ENCODE results near the gene FYB1. TPM values are rescaled to one million over a fixed set of nuclear protein-coding genes. Genes with fewer than 3 reads are reported as not detected.

FYB1 gene
- total and polyA plus RNA-seq, 7 experiments from 2014 or later: 310 to 701 (median 491) TPM

GRCh38 chr5:39205550-39205949 is 13.8 kb downstream of the FYB1 start:
- Histone ChIP-seq H3K36me3 (ENCODE audit: control insufficient read depth in 2 of 3, insufficient read depth in 3 of 3, low read length in 3 of 3) (peaks cover 0 to 3% (median 0%) of the 10 kb centered on the region in 3 experiments), H3K9me3 (ENCODE audit: control insufficient read depth in 2 of 3, low read length in 3 of 3) (no peaks in the 10 kb centered on the region), H3K27me3 (ENCODE audit: control insufficient read depth in 2 of 2, insufficient read depth in 2 of 2, low read length in 2 of 2) (no peaks in the 10 kb centered on the region), H3K4me3 (ENCODE audit: low read length) (peak overlapping the region; percentile 82), H3K4me1 (ENCODE audit: control insufficient read depth in 2 of 2, insufficient read depth in 2 of 2, low read length in 2 of 2) (peaks cover 63 to 75% of the 10 kb centered on the region in 2 donors), H3K27ac (ENCODE audit: low read depth, low read length) (peak overlapping the region; percentile 93)
- Mint-ChIP-seq H3K27me3 (peaks cover 0 to 2% (median 0%) of the 10 kb centered on the region in 5 donors), H3K9me3 (no peaks in the 10 kb centered on the region), H3K4me1 (peaks cover 45 to 73% (median 71%) of the 10 kb centered on the region in 7 donors), H3K27ac (peak overlapping the region; percentile 86 to 99 (median 98)), H3K4me3 (peak overlapping the region; percentile 42 to 100 (median 96)), H3K36me3 (peaks cover 2 to 16% (median 13%) of the 10 kb centered on the region in 5 donors)
- POLR2A ChIA-PET: interaction anchor here (0.7 to 22.3 kb wide), 6 partner anchors 7 to 70 kb away, joined by 3 to 679 read pairs (median 109); partner anchors contain the start of gene FYB1
- DNase-seq (no peak), ATAC-seq (no peak)
- CTCF ChIA-PET: interaction anchor here (1.2 to 2.7 kb wide), 4 partner anchors 9 to 17 kb away, joined by 4 to 20 read pairs (median 6); no protein-coding TSS in a partner anchor
- intact Hi-C loops (cut with micrococcal nuclease): loop anchor here in 1 of 2 donors (10.0 kb wide), 1 partner anchor 1199 kb away; no protein-coding TSS in a partner anchor

GRCh38 chr5:39203951-39204350 is 15.4 kb downstream of the FYB1 start:
- peak overlapping the region; percentile 75 to 100 (median 96) for H3K4me3 Mint-ChIP-seq
- Histone ChIP-seq H3K4me3 (ENCODE audit: low read length) (peak overlapping the region; percentile 82), H3K27me3 (ENCODE audit: control insufficient read depth in 2 of 2, insufficient read depth in 2 of 2, low read length in 2 of 2) (no peaks in the 10 kb centered on the region), H3K36me3 (ENCODE audit: control insufficient read depth in 2 of 3, insufficient read depth in 3 of 3, low read length in 3 of 3) (peaks cover 0 to 10% (median 0%) of the 10 kb centered on the region in 3 experiments), H3K9me3 (ENCODE audit: control insufficient read depth in 2 of 3, low read length in 3 of 3) (no peaks in the 10 kb centered on the region), H3K4me1 (ENCODE audit: control insufficient read depth in 2 of 2, insufficient read depth in 2 of 2, low read length in 2 of 2) (peaks cover 55 to 60% of the 10 kb centered on the region in 2 donors), H3K27ac (ENCODE audit: low read depth, low read length) (peak overlapping the region; percentile 93)
- no peaks in the 10 kb centered on the region for H3K9me3 Mint-ChIP-seq
- intact Hi-C loops (cut with micrococcal nuclease): loop anchor here (1.0 to 10.0 kb wide), 7 partner anchors 7 to 1201 kb away; partner anchors contain the start of gene RICTOR (in 1 of the 2)
- ChIA-PET CTCF (interaction anchor here (2.1 to 2.7 kb wide), 2 partner anchors 8 to 13 kb away, joined by 4 to 20 read pairs; no protein-coding TSS in a partner anchor), POLR2A (interaction anchor here (5.4 to 22.3 kb wide), 4 partner anchors 14 to 70 kb away, joined by 33 to 679 read pairs (median 256); partner anchors contain the start of gene FYB1)
- no peak for ATAC-seq
- no peak for DNase-seq
- peaks cover 12 to 30% (median 22%) of the 10 kb centered on the region in 5 donors for H3K36me3 Mint-ChIP-seq
- H3K4me1 Mint-ChIP-seq: peaks cover 33 to 57% (median 57%) of the 10 kb centered on the region in 7 donors
- H3K27me3 Mint-ChIP-seq: no peaks in the 10 kb centered on the region
- H3K27ac Mint-ChIP-seq: peak overlapping the region; percentile 86 to 99 (median 98)

DNA sequence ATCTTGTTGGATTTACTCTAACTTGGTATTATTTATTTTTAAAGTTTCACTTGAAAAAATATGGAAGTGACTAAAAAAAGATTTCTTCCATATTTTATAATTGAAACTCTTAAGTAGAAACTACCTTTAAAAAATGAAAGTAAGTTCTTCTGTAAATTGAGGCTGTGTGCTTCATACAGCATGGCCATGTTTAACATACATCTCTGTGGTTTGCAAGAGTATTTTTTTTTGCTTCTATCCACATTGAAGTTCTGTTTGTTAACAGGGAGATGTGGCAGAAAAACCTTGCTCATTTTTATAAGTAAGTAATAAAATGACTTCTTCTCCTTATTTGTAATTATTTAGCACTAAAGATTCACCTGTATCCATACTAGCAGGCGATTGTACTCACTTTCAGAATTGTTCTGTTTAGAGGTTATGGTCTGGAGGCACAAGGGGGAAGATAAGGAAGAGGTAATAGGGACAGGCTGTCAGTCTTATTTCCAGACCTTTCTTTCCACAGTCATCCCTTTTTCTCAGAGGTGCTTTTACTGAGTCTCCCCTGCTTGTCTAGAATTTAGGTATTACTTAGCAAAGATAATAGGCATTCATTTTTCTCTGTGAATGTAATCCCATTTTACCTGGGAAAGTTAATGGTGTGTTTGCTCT is 16.0 kb downstream of the FYB1 start:
- intact Hi-C loops (cut with micrococcal nuclease): loop anchor here (1.0 to 10.0 kb wide), 7 partner anchors 8 to 1201 kb away; partner anchors contain the start of gene RICTOR (in 1 of the 2)
- Histone ChIP-seq H3K27ac (ENCODE audit: low read depth, low read length) (peak overlapping the region; percentile 93), H3K4me1 (ENCODE audit: control insufficient read depth in 2 of 2, insufficient read depth in 2 of 2, low read length in 2 of 2) (peaks cover 49 to 55% of the 10 kb centered on the region in 2 donors), H3K27me3 (ENCODE audit: control insufficient read depth in 2 of 2, insufficient read depth in 2 of 2, low read length in 2 of 2) (no peaks in the 10 kb centered on the region), H3K36me3 (ENCODE audit: control insufficient read depth in 2 of 3, insufficient read depth in 3 of 3, low read length in 3 of 3) (peaks cover 0 to 10% (median 0%) of the 10 kb centered on the region in 3 experiments), H3K9me3 (ENCODE audit: control insufficient read depth in 2 of 3, low read length in 3 of 3) (no peaks in the 10 kb centered on the region), H3K4me3 (ENCODE audit: low read length) (peak overlapping the region; percentile 82)
- DNase-seq: peak in 1 of 9 donors; percentile 6
- peak; percentile 46 for ATAC-seq
- Mint-ChIP-seq H3K27ac (peak overlapping the region; percentile 86 to 99 (median 98)), H3K9me3 (no peaks in the 10 kb centered on the region), H3K4me1 (peaks cover 31 to 51% (median 51%) of the 10 kb centered on the region in 7 donors), H3K4me3 (peak overlapping the region; percentile 75 to 100 (median 96)), H3K27me3 (no peaks in the 10 kb centered on the region), H3K36me3 (peaks cover 12 to 30% (median 23%) of the 10 kb centered on the region in 5 donors)
- POLR2A ChIA-PET: interaction anchor here (0.8 to 22.3 kb wide), 9 partner anchors 8 to 80 kb away, joined by 3 to 679 read pairs (median 33); partner anchors contain the start of gene FYB1
- CTCF ChIA-PET: interaction anchor here (0.6 to 13.0 kb wide), 10 partner anchors 9 to 80 kb away, joined by 3 to 168 read pairs (median 6); partner anchors contain the start of gene FYB1

- Histone ChIP-seq H3K9me3 (ENCODE audit: control insufficient read depth in 2 of 3, low read length in 3 of 3) (no peaks in the 10 kb centered on the region), H3K36me3 (ENCODE audit: control insufficient read depth in 2 of 3, insufficient read depth in 3 of 3, low read length in 3 of 3) (peaks cover 0 to 10% (median 0%) of the 10 kb centered on the region in 3 experiments), H3K4me3 (ENCODE audit: low read length) (peak overlapping the region; percentile 82), H3K4me1 (ENCODE audit: control insufficient read depth in 2 of 2, insufficient read depth in 2 of 2, low read length in 2 of 2) (peaks cover 43 to 48% of the 10 kb centered on the region in 2 donors), H3K27me3 (ENCODE audit: control insufficient read depth in 2 of 2, insufficient read depth in 2 of 2, low read length in 2 of 2) (no peaks in the 10 kb centered on the region), H3K27ac (ENCODE audit: low read depth, low read length) (peak overlapping the region; percentile 93)
- peak in 7 of 9 donors; percentile 57 to 72 (median 66) for DNase-seq
- intact Hi-C loops (cut with micrococcal nuclease): loop anchor here (1.0 to 10.0 kb wide), 8 partner anchors 9 to 1202 kb away; partner anchors contain the start of gene RICTOR (in 1 of the 2)
- peaks cover 12 to 35% (median 25%) of the 10 kb centered on the region in 5 donors for H3K36me3 Mint-ChIP-seq
- no peaks in the 10 kb centered on the region for H3K9me3 Mint-ChIP-seq
- CTCF ChIA-PET: interaction anchor here (0.6 to 13.0 kb wide), 12 partner anchors 10 to 80 kb away, joined by 3 to 168 read pairs (median 8); partner anchors contain the start of gene FYB1
- POLR2A ChIA-PET: interaction anchor here (0.6 to 22.3 kb wide), 12 partner anchors 8 to 87 kb away, joined by 3 to 679 read pairs (median 6); partner anchors contain the start of gene FYB1
- peak overlapping the region; percentile 86 to 99 (median 98) for H3K27ac Mint-ChIP-seq
- no peaks in the 10 kb centered on the region for H3K27me3 Mint-ChIP-seq
- ATAC-seq: peak; percentile 82
- H3K4me1 Mint-ChIP-seq: peaks cover 28 to 45% (median 44%) of the 10 kb centered on the region in 7 donors
- H3K4me3 Mint-ChIP-seq: peak overlapping the region; percentile 75 to 100 (median 96)
Measured at GRCh38 chr5:39202597-39203274, 16.6 kb downstream of the FYB1 start.

- peak in 1 of 9 donors; percentile 8 for DNase-seq
- POLR2A ChIA-PET: interaction anchor here (0.5 to 22.3 kb wide), 17 partner anchors 9 to 190 kb away, joined by 3 to 679 read pairs (median 4); partner anchors contain the start of gene FYB1
- H3K4me3 ChIP-seq (ENCODE audit: low read length): peak overlapping the region; percentile 82
- Mint-ChIP-seq H3K4me1 (peaks cover 21 to 43% (median 37%) of the 10 kb centered on the region in 7 donors), H3K27me3 (no peaks in the 10 kb centered on the region), H3K9me3 (no peaks in the 10 kb centered on the region), H3K4me3 (peak overlapping the region; percentile 75 to 100 (median 96)), H3K36me3 (peaks cover 12 to 39% (median 26%) of the 10 kb centered on the region in 5 donors), H3K27ac (peak overlapping the region; percentile 86 to 99 (median 98))
- no peaks in the 10 kb centered on the region for H3K27me3 ChIP-seq (ENCODE audit: control insufficient read depth in 2 of 2, insufficient read depth in 2 of 2, low read length in 2 of 2)
- H3K27ac ChIP-seq (ENCODE audit: low read depth, low read length): peak overlapping the region; percentile 93
- CTCF ChIA-PET: interaction anchor here (0.9 to 13.0 kb wide), 13 partner anchors 10 to 1478 kb away, joined by 3 to 168 read pairs (median 8); partner anchors contain the start of genes FYB1 and PTGER4
- peaks cover 39 to 45% of the 10 kb centered on the region in 2 donors for H3K4me1 ChIP-seq (ENCODE audit: control insufficient read depth in 2 of 2, insufficient read depth in 2 of 2, low read length in 2 of 2)
- H3K9me3 ChIP-seq (ENCODE audit: control insufficient read depth in 2 of 3, low read length in 3 of 3): no peaks in the 10 kb centered on the region
- no peak for ATAC-seq
- intact Hi-C loops (cut with micrococcal nuclease): loop anchor here (1.0 to 10.0 kb wide), 6 partner anchors 15 to 1203 kb away; partner anchors contain the start of gene RICTOR (in 1 of the 2)
- peaks cover 0 to 10% (median 0%) of the 10 kb centered on the region in 3 experiments for H3K36me3 ChIP-seq (ENCODE audit: control insufficient read depth in 2 of 3, insufficient read depth in 3 of 3, low read length in 3 of 3)
Measured at GRCh38 chr5:39201781-39202596, 17.4 kb downstream of the FYB1 start.

Data from naive thymus-derived CD4-positive, alpha-beta T cell (primary cell).